H4 (cell line): ENCODE data around the gene SPINK9. TPM values are rescaled to one million over a fixed set of nuclear protein-coding genes. Genes with fewer than 3 reads are reported as not detected.
"Not testable (repeated sequence)": the region's sequence is repeated elsewhere in the genome, so short reads cannot be mapped to it uniquely, and the experiment has no call there.

Source experiments
- DNase-seq: peaks from one replicate; pipeline ENCODE4 v3.0.0-alpha.2; 2015; ENCODE audit warnings: low spot score
- total RNA-seq: library from RNA; depleted of rRNA; stranded (reverse); fragments of >200 nt; shearing (Covaris generic); gene quantifications from 2 replicates; pipeline ENCODE4 v1.2.3, GENCODE V29; 2014; rRNA removed

Gene SPINK9, protein sequence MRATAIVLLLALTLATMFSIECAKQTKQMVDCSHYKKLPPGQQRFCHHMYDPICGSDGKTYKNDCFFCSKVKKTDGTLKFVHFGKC
- total RNA-seq, result not detected in 2 replicates

DNA sequence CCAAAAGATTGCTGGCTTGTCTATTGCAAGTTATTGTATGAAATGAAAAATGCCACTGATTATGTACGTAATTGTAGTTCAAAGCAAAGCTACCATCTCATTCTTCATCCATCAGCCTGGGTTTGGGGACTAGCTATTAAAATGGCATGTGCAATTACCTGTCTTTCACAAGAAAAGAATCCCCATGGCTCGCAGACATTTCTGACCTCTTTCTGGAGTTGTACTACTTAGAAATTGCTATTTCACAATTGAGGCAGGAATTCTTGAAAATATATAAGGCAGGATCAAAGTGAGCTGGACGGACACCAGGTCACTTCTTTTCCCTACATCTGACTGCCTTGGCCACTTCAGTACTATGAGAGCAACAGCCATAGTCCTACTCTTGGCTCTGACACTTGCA is at the start of gene SPINK9:
TSS of gene SPINK9 (plus strand) at position 301 of the 400 bp plus-strand sequence. CDS start at position 356, 55 bp downstream.
- DNase-seq, result no peak

- no peak for DNase-seq
Measured at GRCh38 chr5:148290271-148291195, 44.8 kb upstream of the SPINK9 start.

GRCh38 chr5:148297731-148298130 is 37.6 kb upstream of the SPINK9 start:
- no peak for DNase-seq

DNA sequence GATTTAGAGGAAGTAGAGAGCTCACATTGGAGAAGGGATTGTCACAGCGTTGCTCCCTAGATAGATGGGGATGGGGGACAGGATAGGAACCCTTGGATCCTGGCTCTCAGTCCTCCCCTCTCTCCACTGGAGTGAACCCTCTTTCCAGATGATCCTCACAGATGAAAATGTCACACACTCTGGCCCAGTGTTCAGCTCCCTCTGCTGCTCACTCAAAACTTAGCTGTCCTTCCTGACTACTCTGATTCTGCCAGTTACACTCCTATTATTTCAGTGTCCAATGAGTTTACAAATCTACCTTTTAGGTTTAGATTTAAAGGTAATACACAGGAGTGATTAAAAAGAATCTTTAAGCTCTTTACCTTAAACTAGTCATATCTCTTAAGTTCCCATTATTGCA is 28.9 kb upstream of the SPINK9 start:
- no peak for DNase-seq

GRCh38 chr5:148309019-148309418 is 26.3 kb upstream of the SPINK9 start:
- no peak for DNase-seq

DNA sequence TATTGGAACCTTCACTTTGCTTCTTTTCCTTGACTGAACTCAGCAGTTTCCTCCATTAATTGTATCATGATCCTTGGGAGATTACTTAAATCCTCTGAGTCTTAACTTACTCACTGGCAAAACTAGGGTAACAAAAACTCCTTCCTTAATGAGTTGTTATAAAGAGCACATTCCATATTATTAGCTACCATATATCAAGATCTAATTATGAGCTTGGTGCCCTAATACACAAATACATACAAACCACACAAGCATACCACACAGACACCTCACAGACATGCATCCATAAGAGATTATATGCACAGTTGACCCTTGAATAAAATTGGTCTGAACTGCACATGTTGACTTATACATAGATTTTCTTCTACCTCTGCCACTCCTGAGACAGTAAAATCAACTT is 25.6 kb upstream of the SPINK9 start:
- no peak for DNase-seq

DNA sequence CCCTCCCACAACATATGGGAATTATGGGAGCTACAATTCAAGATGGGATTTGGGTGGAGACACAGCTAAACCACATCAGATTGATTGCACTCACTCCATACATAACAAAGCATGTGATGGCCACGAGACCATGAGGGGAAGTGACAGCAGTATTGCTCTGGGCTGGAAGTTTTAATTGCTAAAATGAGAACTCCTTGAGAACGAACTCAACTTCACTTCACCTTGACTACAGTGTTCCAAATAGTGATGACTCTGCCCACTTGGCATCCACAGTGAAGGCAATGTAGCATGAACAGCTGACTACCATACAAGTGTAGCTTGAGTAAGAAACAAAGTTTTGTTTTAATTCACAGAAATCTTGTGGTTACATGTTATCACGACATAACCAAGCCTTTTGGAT is 23.9 kb upstream of the SPINK9 start:
- no peak for DNase-seq

DNA sequence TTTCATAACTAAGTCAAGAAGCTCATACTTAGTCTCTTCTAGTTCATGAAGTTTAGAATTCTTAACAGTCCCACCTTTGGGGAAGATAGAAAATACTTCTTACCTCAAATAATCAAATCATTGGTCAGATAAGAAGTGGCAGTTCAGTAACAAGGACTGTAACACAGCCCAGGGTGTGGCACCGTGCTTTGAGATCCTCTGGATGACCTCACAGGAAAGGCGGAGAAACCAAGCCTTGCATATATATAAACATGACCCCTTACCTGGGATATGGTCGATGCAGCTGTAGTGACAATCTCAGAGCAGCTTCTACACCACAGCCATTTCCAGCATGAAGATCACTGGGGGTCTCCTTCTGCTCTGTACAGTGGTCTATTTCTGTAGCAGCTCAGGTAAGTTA is 23.2 kb upstream of the SPINK9 start, which contains the start of gene SPINK7:
TSS of gene SPINK7 (plus strand) at position 271 of the 400 bp plus-strand sequence. CDS start at position 332, 61 bp downstream.
- DNase-seq, result no peak

DNA sequence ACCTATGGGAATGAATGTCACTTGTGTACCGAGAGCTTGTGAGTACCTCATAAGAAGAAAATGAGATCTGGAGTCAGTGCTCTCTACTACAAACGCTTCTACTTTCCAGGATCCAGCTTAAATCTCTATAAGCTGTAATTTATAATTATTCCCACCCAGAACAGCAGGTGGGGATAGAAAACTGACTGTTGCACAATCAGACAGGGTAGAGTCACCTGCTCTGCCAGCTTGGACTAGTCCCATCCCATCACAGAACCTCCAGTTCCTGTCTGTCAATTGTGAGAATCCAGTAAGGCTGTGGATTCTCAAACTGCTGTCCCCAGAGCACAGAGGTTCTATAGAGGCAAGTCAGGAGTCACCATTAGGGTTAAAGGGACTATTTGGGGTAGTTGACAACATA is 21.2 kb upstream of the SPINK9 start:
- no peak for DNase-seq

- no peak for DNase-seq
Measured at GRCh38 chr5:148314731-148315130, 20.6 kb upstream of the SPINK9 start.

DNA sequence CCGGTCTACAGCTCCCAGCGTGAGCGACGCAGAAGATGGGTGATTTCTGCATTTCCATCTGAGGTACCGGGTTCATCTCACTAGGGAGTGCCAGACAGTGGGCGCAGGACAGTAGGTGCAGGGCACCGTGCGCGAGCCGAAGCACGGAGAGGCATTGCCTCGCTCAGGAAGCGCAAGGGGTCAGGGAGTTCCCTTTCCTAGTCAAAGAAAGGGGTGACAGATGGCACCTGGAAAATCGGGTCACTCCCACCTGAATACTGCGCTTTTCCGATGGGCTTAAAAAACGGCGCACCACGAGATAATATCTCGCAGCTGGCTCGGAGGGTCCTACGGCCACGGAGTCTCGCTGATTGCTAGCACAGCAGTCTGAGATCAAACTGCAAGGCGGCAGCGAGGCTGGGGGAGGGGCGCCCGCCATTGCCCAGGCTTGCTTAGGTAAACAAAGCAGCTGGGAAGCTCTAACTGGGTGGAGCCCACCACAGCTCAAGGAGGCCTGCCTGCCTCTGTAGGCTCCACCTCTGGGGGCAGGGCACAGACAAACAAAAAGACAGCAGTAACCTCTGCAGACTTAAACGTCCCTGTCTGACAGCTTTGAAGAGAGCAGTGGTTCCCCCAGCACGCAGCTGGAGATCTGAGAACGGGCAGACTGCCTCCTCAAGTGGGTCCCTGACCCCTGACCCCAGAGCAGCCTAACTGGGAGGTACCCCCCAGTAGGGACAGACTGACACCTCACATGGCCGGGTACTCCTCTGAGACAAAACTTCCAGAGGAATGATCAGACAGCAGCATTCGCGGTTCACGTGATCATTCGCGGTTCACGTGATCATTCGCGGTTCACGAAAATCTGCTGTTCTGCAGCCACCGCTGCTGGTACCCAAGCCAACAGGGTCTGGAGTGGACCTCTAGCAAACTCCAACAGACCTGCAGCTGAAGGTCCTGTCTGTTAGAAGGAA is 15.1 kb upstream of the SPINK9 start:
- DNase-seq, result not testable (repeated sequence)

DNA sequence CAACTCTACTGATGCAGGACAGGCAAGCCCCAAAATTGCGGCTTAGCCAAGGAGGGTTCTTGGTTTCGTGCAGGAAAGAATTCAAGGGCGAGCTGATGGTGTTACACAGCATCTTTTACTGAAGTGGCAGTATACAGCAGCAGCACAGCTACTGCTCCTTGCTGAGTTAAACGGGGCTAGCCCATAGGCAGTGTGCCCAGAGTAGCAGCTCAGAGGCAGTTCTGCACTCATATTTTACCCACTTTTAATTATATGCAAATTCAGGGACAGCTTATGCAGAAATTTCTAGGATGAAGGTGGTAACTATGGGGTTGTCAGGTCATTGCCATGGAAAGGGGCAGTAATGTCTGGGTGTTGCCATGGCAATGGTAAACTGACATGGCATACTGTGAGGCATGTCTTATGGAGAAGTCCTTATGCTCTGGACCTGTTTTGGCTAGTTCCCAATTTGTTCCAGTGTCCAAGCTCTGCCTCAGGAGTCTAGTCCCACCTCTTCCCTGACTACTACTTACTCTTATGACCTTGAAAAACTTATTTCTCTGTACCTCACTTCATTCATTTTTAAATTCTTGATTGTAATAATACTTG is 2.0 kb upstream of the SPINK9 start:
- no peak for DNase-seq

DNA sequence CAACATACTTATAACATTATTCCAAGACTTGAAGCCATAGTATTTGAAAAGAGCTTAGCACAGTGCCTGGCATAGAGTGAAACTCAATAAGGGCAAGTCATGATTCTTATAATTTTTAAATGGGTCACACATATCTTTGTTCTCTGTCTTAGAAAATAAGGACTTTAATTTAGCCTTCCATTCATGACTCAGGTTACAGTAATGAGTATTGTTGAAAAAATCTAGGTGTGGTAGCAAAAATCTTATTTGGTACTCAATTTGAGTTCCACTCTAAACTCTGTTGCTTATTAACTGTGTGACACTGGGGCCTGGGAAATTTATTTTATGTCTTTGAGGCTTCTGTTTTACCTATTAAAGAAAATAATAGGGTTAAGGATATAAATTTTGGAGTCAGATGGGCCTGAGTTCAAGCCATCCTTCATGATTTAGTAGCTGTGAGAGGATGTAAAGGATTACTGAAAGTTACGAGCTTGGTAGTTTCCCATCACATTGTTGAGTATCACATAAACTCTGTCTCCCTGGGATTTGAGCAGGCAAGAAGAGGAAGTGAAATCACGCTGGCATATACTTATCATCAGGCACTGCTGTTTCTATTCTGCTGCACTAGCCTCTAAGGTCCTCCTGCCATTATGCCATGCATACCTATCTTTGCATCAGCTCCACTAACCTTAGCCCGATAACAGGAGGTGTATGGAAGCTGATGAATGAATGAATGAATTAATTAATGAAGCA is 1.5 kb downstream of the SPINK9 start:
- no peak for DNase-seq

DNA sequence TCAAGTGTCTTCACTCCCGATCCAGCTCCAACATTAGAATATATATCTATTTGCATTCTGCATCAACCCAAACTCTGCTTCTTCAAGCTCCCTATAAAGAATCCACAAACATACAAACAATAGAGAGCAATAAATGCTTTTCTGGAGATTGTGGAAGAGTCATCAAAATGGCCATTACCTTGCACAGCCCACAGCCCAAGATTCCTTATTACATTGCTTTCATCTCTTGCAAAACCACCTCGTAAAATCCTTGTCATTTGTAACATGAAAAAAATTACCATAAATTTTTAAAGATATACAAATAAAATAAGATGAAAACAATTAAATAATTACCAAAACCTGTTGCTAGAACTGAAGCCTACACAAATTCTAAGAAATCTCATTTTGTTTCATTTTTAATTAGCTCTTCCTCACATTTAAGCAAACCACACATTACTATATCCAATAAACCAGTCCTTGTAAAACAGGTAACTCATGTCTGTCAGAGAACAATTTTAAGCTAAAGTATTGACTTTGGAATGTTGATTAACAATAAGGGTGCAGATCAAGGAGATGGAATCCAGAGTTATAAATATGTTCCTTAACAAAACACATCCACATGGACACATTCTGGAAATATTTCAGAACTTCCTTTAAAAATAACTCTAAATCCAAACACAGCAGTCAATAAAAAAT is 7.1 kb downstream of the SPINK9 start:
- no peak for DNase-seq

GRCh38 chr5:148343046-148343407 is 7.7 kb downstream of the SPINK9 start:
- DNase-seq, result no peak

DNA sequence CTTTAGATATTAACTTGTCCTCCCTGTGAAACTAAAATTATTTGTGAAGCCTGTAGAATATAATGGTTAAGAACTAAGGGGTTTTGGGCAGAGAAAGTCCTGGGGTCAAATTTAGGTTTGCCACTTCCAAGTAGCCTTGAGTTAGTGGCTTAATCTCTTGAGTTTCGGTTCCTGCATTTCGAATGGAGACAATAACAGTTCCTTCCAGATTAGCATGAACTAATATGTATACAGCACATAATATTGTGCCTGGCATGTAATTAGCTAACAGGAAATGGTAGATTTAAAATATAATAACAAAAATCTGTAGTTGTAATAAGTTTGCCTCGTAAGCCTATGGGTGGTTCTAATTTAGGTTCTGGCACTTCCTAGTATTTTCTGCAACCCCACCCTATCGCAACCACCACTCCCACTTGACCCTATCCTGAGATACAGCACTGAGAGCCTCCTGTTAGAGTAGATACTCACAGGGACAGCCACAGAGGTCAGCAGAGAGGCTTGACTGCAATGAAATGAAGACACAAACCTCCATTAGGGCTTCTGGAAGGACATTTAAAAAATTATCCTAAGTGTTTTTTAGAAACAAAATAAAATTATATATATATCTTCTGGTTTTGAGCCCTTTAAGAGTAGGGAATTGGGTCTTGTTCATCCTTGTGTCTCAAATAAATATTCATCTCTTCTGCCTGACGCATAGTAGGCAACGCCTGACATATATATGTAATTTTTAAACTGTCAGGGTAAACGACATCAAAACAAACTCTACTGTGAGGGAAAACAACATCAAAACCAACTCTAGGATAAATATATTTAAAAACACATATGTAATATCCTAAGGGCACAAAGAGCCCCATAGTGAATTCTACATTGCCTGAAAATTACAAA is 8.5 kb downstream of the SPINK9 start:
- no peak for DNase-seq

- DNase-seq, result no peak
Measured at GRCh38 chr5:148347706-148348105, 12.3 kb downstream of the SPINK9 start.

GRCh38 chr5:148352696-148353095 is 17.3 kb downstream of the SPINK9 start:
- DNase-seq, result no peak

GRCh38 chr5:148353634-148354033 is 18.3 kb downstream of the SPINK9 start:
- DNase-seq, result no peak
